Pulmonary artery endothelial cell (primary cell): ENCODE data around the gene SLC22A1. TPM values are rescaled to one million over a fixed set of nuclear protein-coding genes. Genes with fewer than 3 reads are reported as not detected.

Experiments used
- DNase-seq: peaks from one replicate; pipeline ENCODE4 v3.0.0-alpha.2; 2011; ENCODE audit warnings: low read depth, low spot score
- total RNA-seq: library from RNA; depleted of rRNA; stranded (reverse); fragments of >200 nt; gene quantifications from 2 replicates; pipeline ENCODE4 v1.2.3, GENCODE V29; 2014

SLC22A1 gene
- total RNA-seq, 1 donor from 2014 or later, result 0.07 TPM

DNA sequence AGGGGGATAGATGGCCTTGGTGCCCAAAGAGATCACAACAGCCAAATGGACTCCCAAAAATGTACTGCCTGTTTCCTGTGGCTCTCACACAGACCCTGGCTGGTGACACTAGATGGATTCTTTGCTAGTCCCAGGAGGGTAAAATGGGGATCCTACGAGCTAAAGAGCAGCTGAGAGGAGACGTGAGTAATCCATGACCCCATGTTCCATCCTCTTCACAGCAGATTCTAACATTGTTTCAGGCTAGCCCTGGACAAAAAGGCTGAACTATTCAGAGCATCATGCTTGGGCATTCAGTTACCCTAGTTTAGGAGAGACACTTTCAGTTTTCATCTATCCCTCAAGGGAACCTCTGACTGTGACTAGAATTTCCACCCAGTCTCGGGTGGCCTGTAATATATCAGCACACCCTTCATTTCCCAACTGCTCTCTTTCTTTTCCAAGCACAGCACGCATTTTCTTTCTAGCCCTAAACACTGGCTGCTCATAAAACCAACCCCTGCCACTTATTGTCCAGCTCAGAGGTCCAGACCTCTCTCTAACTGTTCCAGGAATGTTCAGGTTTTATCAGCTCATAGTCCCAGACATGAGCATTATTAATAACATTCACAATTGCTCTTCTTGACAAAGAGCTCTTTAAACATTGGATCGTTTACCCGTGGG is 48.5 kb downstream of the SLC22A1 start:
- no peak for DNase-seq

DNA sequence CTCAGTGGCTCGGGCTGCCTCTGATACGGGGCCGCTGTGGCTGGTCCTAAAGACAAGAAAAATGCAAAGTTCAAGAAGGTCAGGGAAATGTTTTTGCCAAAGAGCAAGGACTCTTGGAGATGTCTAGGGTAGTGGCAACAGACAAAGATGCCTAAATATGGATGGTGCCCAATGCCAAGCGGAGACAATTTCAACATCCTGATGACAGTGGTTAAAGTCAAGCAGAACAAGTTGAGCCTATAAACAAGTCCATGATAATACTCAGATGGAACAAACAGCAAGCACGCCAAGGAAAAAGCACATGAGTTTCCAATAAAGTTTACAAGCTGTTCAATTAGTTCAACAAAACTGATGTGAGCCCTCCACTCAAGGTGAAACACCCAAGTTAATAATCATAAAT is 51.1 kb downstream of the SLC22A1 start:
- no peak for DNase-seq

DNA sequence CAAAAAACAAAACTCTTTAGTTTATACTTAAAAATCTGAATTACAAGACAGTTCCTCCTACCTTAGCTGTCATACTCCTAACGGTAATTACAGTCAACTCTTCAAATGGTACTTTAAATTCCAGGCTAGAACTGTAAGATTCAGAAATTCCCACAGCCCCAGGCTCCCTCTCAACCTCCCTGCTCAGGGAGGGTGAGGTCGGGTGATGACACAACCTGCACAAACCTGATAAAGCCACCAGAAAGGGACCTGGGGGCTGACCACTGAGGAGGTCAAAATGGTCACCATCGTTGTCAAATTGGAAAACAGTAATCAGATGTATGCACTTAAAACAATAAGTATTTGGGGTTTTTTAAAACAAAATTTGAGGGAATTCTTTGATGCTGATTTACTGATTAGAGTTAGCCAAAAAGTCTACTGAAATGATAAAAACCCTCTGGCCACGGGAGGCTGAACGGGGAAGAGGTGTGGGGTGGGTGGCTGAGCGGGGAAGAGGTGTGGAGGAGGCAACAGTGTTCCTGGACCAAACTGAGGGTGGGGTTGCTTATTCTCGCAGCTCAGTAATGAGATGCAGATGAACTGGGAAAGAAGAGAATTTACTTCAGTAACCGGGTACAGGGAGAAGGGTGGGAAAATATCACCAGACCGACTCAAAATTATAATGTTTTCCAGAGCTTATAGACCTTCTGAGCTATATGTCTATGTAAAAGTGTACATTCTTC is 52.4 kb downstream of the SLC22A1 start:
- no peak for DNase-seq

DNA sequence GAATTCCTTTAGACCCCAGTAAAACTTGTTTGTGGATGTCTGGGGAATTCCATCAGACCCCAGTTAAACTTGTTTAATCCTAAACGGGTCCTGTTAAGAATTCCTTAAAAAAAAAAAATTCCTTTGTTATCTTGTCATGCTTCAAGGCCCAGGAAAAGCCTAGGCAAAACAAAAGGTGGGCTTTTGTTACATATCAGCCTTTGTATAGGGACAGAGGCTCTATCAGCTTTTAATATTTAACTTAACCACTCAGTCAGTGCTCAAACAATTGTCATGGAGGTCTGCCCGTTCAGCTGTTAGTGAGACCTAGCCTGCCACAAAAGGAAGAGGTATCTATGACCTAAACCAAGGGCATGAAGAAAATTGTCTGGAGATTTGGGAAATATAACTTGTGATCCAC is 53.1 kb downstream of the SLC22A1 start:
- no peak for DNase-seq

DNA sequence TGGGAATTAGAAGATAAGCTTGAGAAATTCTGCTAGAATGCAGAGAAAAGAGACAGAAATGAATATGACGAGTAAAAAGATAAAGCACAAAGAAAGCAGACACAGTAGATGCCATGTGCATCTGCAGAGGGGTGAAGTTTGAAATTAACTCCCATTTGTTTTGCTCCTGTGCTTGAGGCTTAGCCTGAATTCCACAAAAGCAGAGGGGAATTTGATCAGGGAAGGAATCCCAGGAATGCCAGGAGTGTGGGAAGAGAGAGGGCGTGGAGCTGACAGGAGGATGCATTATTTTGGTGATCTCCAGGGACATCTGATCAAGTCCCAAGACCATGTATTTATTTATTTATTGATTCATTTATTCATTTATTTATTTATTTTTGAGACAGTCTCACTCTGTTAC is 55.6 kb downstream of the SLC22A1 start:
- no peak for DNase-seq

DNA sequence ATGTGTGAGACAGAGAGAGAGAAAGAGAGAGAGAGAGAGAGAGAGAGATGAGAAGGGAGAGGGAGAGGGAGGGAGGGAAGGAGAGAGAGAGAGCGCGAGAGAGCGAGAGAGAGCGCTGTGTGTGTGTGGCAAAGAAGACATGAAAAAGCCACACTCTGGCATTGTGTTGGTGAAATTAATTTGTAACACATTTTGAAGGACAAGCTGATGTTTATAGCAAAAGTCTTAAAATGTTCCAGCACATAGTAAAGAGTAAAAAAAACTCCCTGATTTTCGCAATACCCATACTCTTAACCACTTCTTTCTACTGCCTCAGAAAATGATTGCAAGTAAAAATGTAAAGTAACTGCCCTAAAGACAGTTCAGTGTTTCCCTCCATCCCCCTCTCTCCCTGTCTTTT is 56.7 kb downstream of the SLC22A1 start:
- no peak for DNase-seq

DNA sequence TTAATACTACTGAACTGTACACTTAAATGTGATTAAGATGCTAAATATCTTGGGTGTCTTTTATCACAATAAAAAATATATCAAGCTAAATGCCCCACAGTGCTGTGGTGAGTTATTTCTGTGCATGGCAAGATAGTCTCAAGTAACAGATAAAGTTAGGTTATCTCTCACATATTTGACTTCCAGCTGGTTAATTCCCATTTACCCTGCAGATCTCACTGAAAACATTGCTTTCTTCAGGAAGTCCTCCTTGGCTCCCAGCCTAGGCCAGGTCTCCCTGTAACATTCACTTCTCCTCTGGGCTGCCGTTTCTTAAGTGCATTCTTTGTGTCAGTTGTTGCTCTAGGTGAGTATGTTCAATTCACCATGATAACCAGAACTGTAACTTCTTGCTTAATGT is 59.1 kb downstream of the SLC22A1 start:
- DNase-seq, result no peak

DNA sequence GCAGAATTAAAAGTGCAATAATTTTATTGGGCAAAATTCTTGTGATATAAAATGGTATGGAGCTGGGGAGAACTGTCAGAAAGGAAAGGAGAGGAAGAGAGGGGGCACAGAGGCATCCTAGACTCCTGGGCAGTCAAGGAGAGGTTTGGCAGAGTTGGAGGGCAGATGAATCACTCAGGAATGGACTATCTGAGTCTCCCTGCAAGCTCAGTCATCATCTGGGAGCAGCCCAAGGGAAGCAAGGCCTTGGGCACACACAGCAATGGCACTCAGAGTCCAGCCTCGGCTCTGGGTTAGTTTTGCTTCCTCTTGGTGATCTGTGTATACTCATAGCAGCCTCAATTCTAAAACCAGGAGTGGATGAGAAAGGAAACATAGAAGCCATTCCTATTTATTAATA is 67.2 kb downstream of the SLC22A1 start:
- DNase-seq, result no peak

DNA sequence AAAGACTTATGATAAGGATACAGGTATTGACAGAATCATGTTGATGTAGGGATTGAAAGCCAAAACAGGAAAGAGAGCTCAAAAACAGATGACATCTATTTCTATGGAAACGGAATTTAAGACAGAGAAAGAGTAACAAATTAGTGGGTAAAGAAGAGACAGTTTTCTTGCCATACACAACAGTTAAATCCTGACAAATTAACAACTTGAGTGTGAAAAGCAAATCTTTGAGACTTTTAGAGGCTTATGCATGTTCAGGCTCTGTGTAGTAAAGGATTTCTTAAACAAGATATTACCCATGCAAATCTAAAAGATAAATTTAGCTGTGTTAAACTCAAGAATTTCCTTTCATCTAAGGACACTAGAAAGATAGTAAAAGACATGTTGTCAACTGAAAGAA is 68.5 kb downstream of the SLC22A1 start:
- DNase-seq, result no peak

DNA sequence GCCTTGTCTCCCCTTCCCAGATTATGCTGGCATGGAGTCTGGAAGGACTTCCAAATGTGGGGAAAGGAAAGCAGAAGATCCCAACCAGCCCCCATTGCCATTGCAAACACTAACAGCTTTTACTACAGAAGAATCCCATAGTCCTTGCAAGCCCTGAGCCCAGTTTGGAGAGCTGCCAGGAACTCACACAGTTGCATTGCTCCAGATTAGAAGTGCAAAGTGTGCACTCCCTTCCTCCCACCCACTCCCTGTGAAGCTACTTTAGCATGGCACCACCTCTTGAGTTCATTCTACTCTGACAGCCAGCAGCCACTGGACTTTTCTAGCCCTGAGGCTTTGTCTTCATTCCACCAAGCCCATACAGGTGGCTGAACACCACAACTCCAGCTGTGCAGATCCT is 69.4 kb downstream of the SLC22A1 start:
- no peak for DNase-seq

DNA sequence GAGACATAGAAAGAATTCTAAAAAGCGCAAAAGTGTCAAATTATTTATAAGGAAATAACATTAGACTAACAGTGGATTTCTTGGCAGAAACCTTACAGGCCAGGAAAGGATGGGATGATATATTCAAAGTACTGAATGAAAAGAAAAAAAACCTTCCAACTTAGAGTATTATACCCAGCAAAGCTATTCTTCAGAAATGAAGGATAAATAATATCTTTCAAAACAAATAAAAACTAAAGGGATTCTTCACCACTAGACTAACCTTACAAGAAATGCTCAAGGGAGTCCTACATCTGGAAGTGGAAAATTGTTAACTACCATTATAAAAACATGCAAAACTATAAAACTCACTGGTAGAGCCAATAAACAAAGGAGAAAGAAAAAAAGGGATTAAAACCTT is 71.2 kb downstream of the SLC22A1 start:
- no peak for DNase-seq

DNA sequence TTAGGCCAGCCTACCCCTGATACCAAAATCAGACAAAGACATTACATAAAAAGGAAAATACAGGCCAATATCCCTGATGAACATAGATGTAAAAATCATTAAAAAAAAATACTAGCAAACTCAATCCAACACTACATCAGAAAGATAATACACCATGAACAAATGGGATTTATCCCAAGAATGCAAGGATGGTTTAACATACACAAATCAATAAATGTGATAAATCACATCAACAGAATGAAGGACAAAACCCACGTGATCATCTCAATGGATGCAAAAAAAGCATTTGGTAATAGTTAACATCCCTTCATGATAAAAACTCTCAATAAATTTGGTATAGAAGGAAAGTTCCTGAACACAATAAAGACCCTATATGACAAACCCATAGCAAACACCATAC is 73.2 kb downstream of the SLC22A1 start:
- DNase-seq, result no peak

DNA sequence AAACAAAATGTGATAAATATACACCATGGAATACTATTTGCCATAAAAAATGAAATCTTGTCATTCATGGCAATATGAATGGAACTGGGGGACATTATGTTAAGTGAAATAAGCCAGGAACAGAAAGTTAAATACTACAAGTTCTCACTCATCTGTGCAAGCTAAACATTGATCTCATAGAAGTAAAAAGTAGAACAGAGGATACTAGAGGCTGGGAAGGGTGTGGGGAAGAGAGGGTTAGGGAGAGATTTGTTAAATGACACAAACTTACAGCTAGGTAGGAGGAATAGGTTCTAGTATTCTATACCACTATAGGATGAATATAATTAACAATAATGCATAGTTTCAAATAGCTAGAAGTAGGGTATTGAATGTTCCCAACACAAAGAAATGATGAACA is 76.0 kb downstream of the SLC22A1 start:
- DNase-seq, result no peak

DNA sequence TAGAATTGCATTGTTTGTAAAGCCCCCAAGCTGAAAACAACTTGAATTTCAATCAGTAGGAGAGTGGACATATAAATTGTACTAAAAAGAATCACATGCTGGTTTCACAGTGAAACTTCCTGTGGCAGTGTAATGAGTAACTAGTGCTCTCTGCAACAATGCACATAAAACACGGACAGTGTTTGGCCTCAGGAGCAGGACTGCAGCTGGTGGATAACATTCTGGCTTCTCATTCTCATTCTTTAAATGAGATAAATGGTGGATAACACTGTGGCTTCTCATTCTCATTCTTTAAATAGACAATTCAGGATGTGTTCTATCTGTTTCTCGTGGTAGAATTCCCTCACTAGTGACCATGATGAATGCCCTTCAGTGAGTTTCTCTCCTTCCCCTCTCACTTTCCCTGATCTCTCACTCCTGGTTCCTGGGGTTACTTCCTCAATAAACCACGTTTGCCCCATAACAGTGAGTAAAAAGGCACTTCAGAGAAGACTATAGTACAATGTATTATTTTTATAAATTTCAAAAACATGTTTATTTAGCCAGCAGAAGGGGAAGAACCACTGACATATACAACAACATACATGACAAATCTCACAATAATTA is 77.1 kb downstream of the SLC22A1 start:
- no peak for DNase-seq

DNA sequence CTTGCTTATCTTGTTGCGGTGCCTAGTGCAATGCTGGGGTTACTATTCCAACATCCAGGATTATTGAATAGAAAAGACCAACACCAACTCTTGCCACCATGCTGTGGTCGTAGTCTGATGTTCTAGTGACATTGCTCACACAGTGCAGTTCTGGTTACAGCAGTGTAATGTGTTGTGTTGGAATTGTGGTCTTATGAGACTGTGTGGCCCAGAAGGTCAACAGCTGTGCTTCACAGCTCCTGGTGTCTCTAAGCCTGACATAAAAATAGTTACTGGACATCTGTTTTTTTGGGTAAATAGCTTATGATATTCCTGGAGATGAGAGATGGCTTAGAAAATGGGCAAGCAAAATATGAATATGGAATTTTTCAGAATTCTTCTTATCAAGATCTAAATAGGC is 79.4 kb downstream of the SLC22A1 start:
- DNase-seq, result no peak

DNA sequence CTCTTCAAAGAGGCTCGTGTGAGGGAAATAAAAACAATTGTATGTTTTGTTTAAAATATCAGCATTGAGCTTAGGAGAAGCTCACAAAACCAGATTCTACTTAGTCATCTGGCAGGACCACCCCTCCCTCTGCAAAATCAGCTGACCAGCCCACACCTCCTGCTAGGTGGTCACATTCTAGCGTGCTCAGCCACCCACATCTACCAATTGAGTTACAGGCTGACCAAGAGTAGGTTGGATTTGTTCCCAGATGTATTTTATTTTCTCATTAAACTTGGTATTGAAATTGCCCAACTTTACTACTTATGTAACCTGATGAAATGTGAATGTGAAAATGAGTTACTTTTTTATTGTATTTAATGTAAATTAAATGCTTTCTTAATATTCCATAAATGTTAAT is 80.8 kb downstream of the SLC22A1 start:
- DNase-seq, result no peak

DNA sequence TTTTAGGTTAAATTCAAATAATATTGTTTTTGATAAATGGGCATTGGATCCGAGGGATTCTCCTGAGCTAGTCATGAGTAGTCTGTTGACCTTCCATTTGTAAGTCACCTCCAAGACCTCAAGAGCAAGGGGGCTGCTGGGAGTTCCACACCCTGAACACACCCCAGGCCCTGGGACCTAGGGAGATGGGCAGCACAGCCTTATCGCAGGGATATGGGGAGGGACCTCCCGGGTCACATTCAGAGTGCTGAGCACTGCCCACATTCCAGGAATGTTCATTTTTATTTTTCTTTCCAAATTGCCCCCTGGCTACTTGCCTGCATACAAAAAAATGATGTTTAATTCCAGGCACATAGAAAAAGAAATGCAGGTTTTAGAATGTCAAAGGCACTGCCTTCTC is 81.5 kb downstream of the SLC22A1 start:
- no peak for DNase-seq

DNA sequence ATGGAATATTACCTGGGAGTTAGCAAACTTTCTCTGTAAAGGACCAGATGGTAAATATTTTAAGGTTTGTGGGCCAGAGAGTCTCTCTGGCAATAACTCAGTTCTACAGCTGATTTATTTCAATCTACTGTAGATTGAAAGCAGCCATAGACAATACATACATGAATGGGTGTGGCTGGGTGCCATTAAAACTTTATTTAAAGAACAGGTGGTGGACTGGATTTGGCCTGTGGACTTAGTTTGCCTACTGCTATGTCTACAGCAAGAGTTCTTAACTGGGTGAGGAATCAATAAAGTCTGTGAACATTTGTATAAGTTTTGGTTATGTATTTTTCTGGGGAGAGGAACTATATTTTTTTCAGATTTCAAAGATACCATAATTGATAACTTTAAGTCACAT is 81.9 kb downstream of the SLC22A1 start:
- DNase-seq, result no peak

DNA sequence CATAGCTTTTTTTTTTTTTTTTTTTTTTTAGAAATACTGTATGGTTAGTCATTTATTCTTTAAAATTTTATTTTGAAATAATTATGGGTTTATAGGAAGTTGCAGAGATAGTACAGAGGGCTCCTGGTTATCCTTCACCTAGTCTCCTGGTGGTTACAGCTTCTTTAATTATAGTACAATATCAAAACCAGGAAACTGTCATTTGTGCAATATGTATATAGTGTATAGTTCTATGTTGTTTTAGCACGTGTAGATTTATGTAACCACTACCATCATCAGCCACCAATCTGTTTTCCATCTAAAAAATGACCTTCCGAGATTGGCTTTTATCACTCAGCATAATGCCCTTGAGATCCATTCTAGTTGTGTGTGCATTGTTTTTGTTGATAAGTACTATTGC is 82.3 kb downstream of the SLC22A1 start:
- no peak for DNase-seq

DNA sequence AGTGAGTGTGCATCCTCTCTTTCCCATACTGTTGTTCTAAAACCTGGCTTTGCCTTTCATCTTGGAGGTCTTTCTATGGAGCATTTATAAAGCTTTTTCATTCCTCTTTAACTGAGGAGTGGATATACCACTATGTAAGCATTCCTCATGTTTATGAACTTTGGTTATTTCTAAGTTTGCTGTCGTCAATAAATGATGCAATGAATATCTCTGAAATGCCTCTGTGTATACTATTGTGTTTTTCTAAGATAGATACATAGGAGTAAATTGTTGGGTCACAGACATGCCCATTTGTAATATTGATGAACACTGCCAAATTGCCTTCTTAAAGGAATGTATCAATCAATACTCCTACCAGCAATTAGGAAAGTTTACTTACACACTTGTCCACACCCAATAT is 83.1 kb downstream of the SLC22A1 start:
- no peak for DNase-seq

DNA sequence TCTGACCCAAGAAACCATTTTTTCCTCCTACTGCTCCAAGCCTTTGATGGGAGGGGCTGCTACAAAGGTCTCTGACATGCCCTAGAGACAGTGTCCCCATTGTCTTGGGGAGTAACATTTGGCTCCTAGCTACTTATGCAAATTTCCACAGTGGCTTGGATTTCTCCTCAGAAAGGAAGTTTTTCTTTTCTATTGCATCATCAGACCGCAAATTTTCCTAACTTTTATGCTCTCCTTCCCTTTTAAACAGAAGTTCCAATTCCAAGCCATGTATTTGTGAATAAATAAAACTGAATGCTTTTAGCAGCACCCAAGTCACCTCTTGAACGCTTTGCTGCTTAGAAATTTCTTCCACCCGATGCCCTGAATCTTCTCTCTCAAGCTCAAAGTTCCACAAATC is 86.0 kb downstream of the SLC22A1 start:
- no peak for DNase-seq
